GM18499 (cell line): Measurements from ENCODE around the gene MROH8.

Experiments used
- ATAC-seq: cut with Tn5 transposase; IDR thresholded peaks from one replicate; pipeline ENCODE4 v1.9.1; 2021; ENCODE audit warnings: moderate number of reproducible peaks; ENCODE audit not compliant: insufficient read depth, unreplicated experiment

MROH8 gene

DNA sequence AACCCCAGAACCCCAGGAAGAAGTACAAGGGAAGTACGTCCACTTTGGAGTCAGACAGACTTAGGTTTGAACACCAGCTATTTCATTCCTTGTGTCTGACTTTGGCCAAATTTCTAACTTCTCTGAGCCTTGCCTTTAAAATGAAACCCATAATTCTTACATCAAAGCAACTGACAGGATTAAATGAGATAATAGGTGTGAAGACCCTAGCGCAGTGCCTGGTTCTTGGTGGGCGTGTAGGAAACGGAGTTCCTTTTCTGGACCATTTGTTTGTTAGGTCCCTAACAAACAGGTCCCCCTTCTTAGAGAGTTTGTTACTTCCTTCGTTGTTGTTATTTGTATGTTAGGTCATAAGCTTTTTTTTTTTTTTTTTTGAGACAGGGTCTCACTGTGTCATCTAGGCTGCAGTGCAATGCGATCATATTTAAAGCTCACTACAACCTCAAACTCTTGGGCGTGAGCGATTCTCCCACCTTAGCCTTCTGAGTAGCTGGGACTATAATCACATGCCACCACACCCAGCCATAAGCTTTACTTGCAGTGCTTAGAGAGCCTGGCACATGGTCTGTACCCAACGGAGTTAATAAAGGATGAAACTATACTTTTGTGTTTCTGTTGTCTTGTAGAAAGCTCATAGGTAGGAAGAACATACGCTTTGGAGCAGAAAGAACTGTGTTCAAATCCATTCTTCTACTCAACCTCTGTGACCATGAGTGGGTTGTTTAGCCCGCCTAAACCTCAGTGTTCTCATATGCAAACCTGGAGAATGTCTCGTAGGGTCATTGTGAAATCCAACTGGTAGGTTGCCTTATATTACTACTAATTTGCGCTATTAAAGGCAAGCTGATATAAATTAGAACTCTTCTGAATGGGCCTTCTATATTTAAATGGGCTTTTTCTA lies 21.8 kb upstream of the MROH8 start:
- ATAC-seq = no peak

GRCh38 chr20:37200376-37200775 lies 21.0 kb upstream of the MROH8 start:
- no peak for ATAC-seq

- ATAC-seq = no peak
Observed at GRCh38 chr20:37198932-37199660, 19.7 kb upstream of the MROH8 start.

- no peak for ATAC-seq
Observed at GRCh38 chr20:37194621-37195417, 15.5 kb upstream of the MROH8 start.

DNA sequence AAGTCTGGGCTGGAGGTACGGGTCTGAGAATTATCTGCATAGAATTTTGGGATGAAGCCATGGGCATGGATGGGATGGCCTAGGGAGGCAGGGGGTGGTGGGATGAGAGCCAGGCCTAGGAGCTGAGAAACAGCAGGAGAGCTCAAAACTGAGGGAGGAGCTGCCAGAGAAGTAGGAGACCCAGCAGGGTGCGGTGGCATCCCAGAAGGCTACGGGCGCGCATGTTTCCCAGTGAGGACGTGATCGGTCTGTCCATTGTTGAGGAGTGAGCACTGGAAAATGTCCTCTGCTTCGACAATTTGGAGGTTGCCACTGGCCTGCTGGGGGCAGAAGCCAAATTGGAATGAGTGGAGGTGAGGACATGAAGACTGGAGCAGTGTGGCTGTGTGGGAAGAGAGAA lies 14.5 kb upstream of the MROH8 start:
- no peak for ATAC-seq

DNA sequence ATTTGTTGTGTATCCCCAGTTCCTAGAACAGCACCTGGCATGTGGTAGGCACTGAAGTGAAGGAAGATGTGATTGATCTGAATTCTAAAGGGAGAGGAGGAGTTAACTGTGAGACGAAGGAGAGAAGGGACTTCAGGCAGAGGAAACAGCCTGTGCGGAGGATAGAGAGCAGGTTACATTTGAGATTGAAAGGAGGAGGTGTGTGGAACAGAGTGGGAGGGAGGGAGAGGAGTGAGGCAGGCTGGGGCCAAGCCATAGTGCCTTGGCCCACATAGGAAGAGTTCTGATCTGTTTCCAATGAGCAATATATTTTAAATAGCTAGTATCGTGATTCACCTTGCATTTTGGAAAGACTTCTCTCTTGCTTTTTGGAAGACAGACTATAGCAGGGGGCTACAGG lies 13.9 kb upstream of the MROH8 start:
- ATAC-seq = no peak

DNA sequence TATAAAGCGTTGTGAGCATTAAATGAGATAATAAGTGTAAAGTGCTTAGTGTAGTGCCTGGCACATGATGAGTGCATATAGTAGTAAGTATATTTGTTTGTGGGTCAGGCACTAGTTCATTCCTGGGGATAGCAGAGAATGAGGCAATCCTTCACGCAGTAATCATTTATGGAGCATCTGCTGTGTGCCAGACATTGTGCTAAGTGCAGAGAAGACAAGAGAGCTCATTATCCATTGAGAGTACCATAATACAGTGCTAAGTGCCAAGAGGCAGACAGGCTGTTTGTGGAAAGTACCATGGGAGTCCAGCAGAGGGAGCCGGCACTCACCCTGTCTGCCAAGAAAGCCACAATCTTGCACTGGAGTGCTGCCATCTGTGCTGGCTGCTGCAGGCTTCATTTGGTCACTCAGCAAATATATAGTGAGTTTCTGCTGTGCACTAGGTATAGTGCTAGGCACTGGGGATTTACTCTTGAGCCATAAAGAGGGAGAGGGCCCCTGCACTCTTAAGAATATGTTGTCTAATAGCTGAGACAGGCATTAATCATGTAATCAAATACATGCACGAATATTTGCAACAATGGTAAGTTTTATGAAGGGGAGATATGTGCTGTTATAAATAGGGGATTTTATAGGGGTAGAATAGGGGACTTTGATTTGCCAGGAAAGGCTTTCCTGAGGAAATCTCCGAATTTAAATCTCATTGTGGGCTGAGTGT lies 12.9 kb upstream of the MROH8 start:
- no peak for ATAC-seq

DNA sequence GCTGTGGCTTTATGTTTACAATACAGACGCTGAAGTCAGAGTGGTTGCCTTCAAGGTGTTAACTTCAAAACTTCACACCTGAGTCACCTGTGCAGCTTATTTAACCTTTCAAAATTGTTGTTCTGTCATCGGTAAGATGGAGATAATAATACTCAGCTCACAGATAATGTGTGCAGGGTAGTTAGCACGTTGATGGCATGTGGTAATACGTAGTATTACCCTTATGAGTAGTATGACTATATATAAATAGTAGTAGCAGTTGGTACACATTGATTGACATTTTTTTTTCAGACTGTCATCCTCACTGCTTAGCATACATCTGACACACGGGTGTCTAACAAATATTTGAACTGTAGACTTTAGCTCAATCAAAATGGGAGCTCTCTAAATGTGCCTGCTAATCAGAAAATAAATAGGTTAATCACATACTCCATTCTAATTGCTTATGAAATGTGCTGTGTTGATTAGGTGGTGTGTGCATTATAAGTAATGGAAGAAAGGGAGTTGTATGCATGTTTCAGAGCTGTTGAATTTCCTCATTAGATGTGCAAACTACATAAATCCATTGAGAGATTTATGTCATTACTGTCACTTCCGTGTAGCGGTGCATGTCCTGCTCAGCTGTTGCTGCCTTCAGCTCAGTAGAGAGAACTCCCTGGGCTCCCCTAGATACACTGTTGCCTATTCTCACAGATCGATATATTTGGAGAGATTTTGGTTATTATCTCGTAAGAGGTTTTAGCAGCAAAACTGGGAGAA lies 11.2 kb upstream of the MROH8 start:
- ATAC-seq = no peak

DNA sequence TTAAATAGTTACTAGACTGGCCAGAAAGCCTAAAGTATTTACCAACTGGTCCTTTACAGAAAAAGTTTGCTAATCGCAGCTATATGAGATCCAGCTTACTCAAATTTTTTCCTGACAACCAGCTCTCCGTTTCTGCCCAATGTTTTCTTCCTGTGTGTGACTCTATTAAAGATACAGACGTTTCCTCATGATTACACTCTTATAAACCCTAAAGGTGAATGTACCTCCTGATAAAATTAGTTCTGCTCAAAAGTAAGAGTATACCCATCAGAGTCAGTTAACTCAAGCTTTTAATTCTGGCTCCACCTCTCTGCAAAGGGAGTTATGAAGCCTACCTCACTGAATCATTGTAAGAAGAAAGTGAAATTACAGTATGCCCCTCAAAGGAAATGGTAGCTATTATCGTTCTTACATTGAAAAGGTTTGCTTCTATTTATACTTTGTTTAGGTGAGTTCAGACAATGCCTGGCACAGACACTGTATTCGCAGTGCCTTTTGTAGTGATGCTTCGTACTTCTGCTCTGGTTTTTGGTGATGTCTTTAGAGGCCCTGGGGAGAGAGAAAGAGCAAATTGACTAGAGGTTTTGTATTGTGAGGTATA lies 10.2 kb upstream of the MROH8 start:
- ATAC-seq = no peak

DNA sequence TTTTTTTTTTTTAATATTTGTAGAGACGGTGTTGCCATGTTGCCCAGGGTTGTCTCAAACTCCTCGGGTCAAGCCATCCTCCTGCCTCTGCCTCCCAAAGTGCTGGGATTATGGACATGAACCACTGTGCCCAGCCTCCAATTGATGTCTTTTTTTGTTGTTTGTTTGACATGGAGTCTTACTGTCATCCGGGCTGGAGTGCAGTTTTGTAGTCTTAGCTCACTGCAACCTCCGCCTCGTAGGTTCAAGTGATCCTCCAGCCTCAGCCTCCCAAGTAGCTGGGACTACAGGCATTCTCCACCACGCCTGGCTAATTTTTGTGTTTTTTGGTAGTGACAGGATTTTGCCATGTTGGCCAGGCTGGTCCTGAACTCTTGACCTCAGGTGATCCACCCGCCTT lies 9.4 kb upstream of the MROH8 start:
- no peak for ATAC-seq

DNA sequence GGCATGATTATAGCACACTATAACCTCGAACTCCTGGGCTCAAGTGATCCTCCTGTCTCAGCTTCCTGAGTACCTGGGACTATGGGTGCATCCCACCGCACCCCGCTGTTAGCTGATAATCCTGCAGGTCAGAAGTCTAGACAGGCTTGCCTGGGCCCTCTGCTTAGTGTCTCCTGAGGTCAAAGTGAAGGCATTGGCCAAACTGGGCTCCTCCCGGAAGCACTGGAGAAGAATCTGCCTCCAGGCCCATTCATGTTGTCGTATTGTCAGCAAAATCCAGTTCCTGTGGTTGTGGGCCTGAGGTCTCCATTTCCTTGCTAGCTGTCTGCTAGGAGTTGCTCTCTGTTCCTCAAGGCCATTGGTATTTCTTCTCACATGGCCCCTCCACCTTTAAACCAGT lies 6.3 kb upstream of the MROH8 start:
- no peak for ATAC-seq

DNA sequence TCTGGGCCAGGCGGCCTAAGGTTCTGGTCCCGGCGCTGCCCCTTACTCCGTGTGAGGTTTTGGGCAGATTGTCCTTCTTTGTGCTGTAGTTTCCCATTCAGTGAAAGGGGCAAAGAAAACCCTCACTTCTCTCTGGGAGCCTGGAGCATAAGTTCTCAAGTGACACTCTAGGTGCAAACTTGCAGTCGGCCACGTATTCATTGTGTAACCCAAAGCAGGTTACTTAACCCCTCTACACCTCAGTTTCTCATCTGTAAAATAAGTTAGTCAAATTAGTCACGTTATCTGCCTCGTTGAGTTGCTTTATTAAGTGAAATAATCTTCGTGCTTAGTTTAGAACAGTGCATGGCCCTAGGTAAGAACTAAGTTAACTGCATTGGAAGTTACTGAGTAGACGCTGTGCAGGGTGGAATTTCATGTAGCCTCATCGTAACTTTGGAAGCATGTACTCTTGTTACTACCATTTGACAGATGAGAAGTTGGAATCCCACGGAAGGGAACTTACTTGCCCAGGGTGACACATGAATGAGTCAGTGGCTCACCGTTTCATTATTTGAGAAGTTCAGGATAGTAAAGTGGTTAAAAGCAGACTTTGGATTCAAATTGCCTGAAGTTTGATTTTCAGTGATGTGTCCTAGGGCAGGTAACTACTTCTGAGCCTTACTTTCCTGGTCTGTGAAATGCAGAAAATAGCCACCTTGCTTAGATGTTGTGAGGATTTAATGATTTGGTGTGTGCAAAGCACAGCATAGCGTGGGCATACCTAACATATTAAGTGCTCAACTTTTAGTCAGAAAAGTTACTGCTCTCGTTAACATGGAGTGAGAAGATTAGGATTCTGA lies 556 bp upstream of the MROH8 start:
- no peak for ATAC-seq

GRCh38 chr20:37172836-37173235 lies 6.5 kb downstream of the MROH8 start:
- no peak for ATAC-seq

DNA sequence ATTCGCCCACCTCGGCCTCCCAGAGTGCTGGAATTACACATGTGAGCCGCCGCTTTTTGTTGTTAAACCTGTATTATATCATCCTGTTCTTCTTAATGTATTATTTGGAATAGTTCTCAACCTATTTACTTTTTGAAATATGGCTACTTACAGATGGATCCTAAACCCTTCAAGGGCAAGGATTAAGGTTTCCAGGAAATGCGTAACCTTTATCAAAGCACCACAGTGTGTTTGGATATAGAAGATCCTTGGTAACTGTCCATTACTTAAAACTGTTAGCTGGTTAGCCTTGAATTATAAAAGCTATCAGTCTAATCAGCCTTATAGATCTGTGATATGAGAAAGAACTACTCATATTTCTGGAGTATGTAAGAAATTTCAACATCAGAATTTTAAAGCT lies 12.5 kb downstream of the MROH8 start:
- ATAC-seq = no peak

- no peak for ATAC-seq
Observed at GRCh38 chr20:37165031-37165430, 14.3 kb downstream of the MROH8 start.

- ATAC-seq = no peak
Observed at GRCh38 chr20:37163832-37164554, 15.4 kb downstream of the MROH8 start.

- ATAC-seq = no peak
Observed at GRCh38 chr20:37162646-37163045, 16.7 kb downstream of the MROH8 start.
